Measurements from ENCODE around the gene LEP. TPM values are rescaled to one million over a fixed set of nuclear protein-coding genes. Genes with fewer than 3 reads are reported as not detected.

Gene LEP
- total RNA-seq, 1 experiment from 2014 or later, result not detected

DNA sequence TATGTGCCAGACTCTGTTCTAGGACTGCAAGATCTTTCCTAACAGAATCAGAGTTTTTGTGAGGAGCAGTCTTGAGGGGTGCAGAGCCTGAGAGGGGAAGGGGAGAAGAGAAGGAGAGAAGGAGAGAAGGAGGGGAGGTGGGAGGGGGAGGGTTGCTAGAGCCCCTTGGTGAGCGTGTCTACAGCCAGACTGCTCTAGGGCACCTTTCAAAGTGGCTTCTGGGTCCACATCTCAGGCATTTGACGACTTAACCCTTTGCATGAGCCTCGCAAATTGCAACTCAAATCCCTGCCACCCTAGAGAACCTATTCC lies 31.1 kb upstream of the LEP start:
- Histone ChIP-seq H2AK5ac (ENCODE audit: insufficient read length, low read length) (no peak overlapping the region), H4K20me1 (ENCODE audit: control insufficient read depth, insufficient read depth, insufficient read length) (no peaks in the 10 kb centered on the region), H3K23ac (ENCODE audit: insufficient read length, low read depth, low read length) (no peak overlapping the region), H3K9ac (ENCODE audit: extremely low read depth, insufficient read length, low read length) (no peak overlapping the region), H2AFZ (ENCODE audit: low read length) (no peak overlapping the region), H2BK12ac (ENCODE audit: insufficient read length, low read depth, low read length) (no peak overlapping the region), H3K79me1 (ENCODE audit: insufficient read depth, low read depth, low read length, poor library complexity, severe bottlenecking) (no peaks in the 10 kb centered on the region), H3K4ac (ENCODE audit: low read depth, low read length) (no peak overlapping the region), H3K14ac (ENCODE audit: insufficient read depth, low read length) (no peak overlapping the region), H2BK120ac (ENCODE audit: low read depth, low read length, poor library complexity, severe bottlenecking) (no peak overlapping the region), H2BK15ac (ENCODE audit: low read depth, low read length) (no peak overlapping the region), H2BK5ac (ENCODE audit: insufficient read length, low read length) (no peak overlapping the region), H3K18ac (ENCODE audit: insufficient read length, low read depth, low read length) (no peak overlapping the region), H4K5ac (ENCODE audit: insufficient read length, low read depth, low read length) (no peak overlapping the region), H3K27ac (ENCODE audit: insufficient read length, low read depth, low read length) (no peak overlapping the region), H3K27me3 (ENCODE audit: insufficient read depth, low read length) (no peaks in the 10 kb centered on the region), H3K56ac (ENCODE audit: insufficient read length, low read depth, low read length) (no peak overlapping the region), H4K91ac (ENCODE audit: insufficient read length, low read depth, low read length) (no peak overlapping the region), H3K4me2 (ENCODE audit: insufficient read depth, insufficient read length, low read length) (no peak overlapping the region), H3K4me1 (ENCODE audit: insufficient read depth, low read length) (peaks cover 4% of the 10 kb centered on the region; the same call in 1 of the 2 replicates), H3T11ph (ENCODE audit: low read length) (no peak overlapping the region), H4K8ac (replicated peaks; ENCODE audit: insufficient read length, low read depth, low read length) (no peak overlapping the region), H2BK20ac (ENCODE audit: low read depth, low read length, poor library complexity, severe bottlenecking) (no peak overlapping the region), H3K23me2 (ENCODE audit: insufficient read length, low read depth, low read length, poor library complexity, severe bottlenecking) (no peaks in the 10 kb centered on the region), H3K9me3 (ENCODE audit: control insufficient read depth, low read depth, low read length) (no peaks in the 10 kb centered on the region), H3K79me2 (ENCODE audit: insufficient read depth, low read length) (no peaks in the 10 kb centered on the region)
- Mint-ChIP-seq H3K4me1 (peaks cover 25 to 36% of the 10 kb centered on the region in 2 experiments), H3K27me3 (ENCODE audit: low read depth) (peaks cover 51% of the 10 kb centered on the region), H3K9me3 (peaks cover 1 to 2% of the 10 kb centered on the region in 2 experiments; a peak in 4 of 5 replicates), H3K36me3 (ENCODE audit: insufficient read depth in 1 of 3, low read depth in 3 of 3) (no peaks in the 10 kb centered on the region; a peak in 1 of 7 replicates), H3K27ac (no peak overlapping the region), H3K4me3 (no peak overlapping the region)
- WGBS (ENCODE audit: extremely low coverage, insufficient read length, low lambda C conversion rate), result no CpG with 5 or more reads among the region's 3 CpGs
- DNase-seq, result no peak
- TF ChIP-seq, protein P1, sequence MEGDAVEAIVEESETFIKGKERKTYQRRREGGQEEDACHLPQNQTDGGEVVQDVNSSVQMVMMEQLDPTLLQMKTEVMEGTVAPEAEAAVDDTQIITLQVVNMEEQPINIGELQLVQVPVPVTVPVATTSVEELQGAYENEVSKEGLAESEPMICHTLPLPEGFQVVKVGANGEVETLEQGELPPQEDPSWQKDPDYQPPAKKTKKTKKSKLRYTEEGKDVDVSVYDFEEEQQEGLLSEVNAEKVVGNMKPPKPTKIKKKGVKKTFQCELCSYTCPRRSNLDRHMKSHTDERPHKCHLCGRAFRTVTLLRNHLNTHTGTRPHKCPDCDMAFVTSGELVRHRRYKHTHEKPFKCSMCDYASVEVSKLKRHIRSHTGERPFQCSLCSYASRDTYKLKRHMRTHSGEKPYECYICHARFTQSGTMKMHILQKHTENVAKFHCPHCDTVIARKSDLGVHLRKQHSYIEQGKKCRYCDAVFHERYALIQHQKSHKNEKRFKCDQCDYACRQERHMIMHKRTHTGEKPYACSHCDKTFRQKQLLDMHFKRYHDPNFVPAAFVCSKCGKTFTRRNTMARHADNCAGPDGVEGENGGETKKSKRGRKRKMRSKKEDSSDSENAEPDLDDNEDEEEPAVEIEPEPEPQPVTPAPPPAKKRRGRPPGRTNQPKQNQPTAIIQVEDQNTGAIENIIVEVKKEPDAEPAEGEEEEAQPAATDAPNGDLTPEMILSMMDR (conservative IDR thresholded peaks at IDR 0.05), result no peak

Data from H9 (cell line).